Vagina (tissue), 2 donors: Measurements from ENCODE around the gene NRDE2.

ENCODE experiments used
- POLR2A ChIP-seq, 2 donors: fragments of 450-650 bp; IDR thresholded peaks; one replicate each; pipeline ENCODE4 v1.6.1; 2017; ENCODE audit warnings: antibody characterized with exemption in 2 of 2, mild to moderate bottlenecking in 2 of 2, moderate library complexity in 2 of 2
- TF ChIP-seq, protein P1 (sequence below), 3 experiments: fragments of 450-650 bp in 2 of 3; fragments of 200-600 bp in 1 of 3; sonication (generic) in 1 of 3; IDR thresholded peaks; one replicate each; pipeline ENCODE4 v1.5.1; 2017 to 2019; ENCODE audit warnings: antibody characterized with exemption in 3 of 3, mild to moderate bottlenecking in 2 of 3, moderate library complexity in 2 of 3

DNA sequence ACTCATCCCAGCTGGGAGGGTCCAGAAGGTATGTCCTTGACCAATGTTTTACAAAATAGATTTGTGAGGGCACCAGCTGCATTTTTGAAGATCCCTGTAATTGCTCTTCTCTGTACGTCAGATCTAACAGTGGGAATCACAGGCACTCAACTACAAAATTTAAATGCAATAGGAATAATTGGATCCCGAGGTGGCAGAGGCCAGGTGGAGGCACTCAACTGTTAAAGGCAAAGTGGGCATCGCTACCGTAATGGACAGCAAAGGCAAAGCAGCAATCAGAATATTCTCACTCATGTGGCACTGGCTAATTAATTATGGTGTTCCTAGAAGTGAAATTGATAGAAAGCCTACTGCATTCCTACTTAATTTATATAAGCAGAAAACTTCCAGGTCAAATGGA is 103.3 kb downstream of the NRDE2 start:
- TF ChIP-seq POLR2A (IDR thresholded peaks at IDR 0.05), result no peak
- TF ChIP-seq, protein P1, sequence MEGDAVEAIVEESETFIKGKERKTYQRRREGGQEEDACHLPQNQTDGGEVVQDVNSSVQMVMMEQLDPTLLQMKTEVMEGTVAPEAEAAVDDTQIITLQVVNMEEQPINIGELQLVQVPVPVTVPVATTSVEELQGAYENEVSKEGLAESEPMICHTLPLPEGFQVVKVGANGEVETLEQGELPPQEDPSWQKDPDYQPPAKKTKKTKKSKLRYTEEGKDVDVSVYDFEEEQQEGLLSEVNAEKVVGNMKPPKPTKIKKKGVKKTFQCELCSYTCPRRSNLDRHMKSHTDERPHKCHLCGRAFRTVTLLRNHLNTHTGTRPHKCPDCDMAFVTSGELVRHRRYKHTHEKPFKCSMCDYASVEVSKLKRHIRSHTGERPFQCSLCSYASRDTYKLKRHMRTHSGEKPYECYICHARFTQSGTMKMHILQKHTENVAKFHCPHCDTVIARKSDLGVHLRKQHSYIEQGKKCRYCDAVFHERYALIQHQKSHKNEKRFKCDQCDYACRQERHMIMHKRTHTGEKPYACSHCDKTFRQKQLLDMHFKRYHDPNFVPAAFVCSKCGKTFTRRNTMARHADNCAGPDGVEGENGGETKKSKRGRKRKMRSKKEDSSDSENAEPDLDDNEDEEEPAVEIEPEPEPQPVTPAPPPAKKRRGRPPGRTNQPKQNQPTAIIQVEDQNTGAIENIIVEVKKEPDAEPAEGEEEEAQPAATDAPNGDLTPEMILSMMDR (IDR thresholded peaks at IDR 0.05), result no peak
